Measurements from ENCODE around the gene RAPGEF4.

RAPGEF4 gene

GRCh38 chr2:172985139-172985892 is 249.7 kb downstream of the RAPGEF4 start:
- peaks cover 0 to 14% (median 7%) of the 10 kb centered on the region in 5 donors for H3K4me1 ChIP-seq (ENCODE audit: control insufficient read depth in 5 of 5, insufficient read depth in 5 of 5, low read length in 5 of 5)
- H3K27ac ChIP-seq (ENCODE audit: low read depth, low read length) = no peak overlapping the region
- H3K4me3 ChIP-seq (ENCODE audit: low read depth in 1 of 5, low read length in 5 of 5) = peak overlapping the region in 2 of 5 donors; percentile 17
- no peaks in the 10 kb centered on the region for H3K27me3 ChIP-seq (ENCODE audit: control insufficient read depth in 5 of 5, insufficient read depth in 4 of 5, low read length in 5 of 5)
- no peaks in the 10 kb centered on the region for H3K9me3 ChIP-seq (ENCODE audit: control insufficient read depth in 5 of 5, low read length in 5 of 5)
- H3K9ac ChIP-seq (ENCODE audit: low read length in 5 of 5) = peak overlapping the region in 1 of 5 donors; percentile 35
- H3K36me3 ChIP-seq (ENCODE audit: control insufficient read depth in 5 of 5, insufficient read depth in 5 of 5, low read length in 5 of 5) = peaks cover 0 to 7% (median 0%) of the 10 kb centered on the region in 5 donors

GRCh38 chr2:172986040-172986439 is 250.4 kb downstream of the RAPGEF4 start:
- Histone ChIP-seq H3K9me3 (ENCODE audit: control insufficient read depth in 5 of 5, low read length in 5 of 5) (no peaks in the 10 kb centered on the region), H3K4me1 (ENCODE audit: control insufficient read depth in 5 of 5, insufficient read depth in 5 of 5, low read length in 5 of 5) (peaks cover 0 to 14% (median 7%) of the 10 kb centered on the region in 5 donors), H3K27me3 (ENCODE audit: control insufficient read depth in 5 of 5, insufficient read depth in 4 of 5, low read length in 5 of 5) (no peaks in the 10 kb centered on the region), H3K36me3 (ENCODE audit: control insufficient read depth in 5 of 5, insufficient read depth in 5 of 5, low read length in 5 of 5) (peaks cover 0 to 8% (median 4%) of the 10 kb centered on the region in 5 donors), H3K27ac (ENCODE audit: low read depth, low read length) (no peak overlapping the region), H3K4me3 (ENCODE audit: low read depth in 1 of 5, low read length in 5 of 5) (no peak overlapping the region), H3K9ac (ENCODE audit: low read length in 5 of 5) (no peak overlapping the region)

GRCh38 chr2:172988728-172989127 is 253.1 kb downstream of the RAPGEF4 start:
- no peak overlapping the region for H3K9ac ChIP-seq (ENCODE audit: low read length in 5 of 5)
- H3K27ac ChIP-seq (ENCODE audit: low read depth, low read length) = no peak overlapping the region
- peaks cover 0 to 14% (median 7%) of the 10 kb centered on the region in 5 donors for H3K4me1 ChIP-seq (ENCODE audit: control insufficient read depth in 5 of 5, insufficient read depth in 5 of 5, low read length in 5 of 5)
- H3K4me3 ChIP-seq (ENCODE audit: low read depth in 1 of 5, low read length in 5 of 5) = no peak overlapping the region
- H3K27me3 ChIP-seq (ENCODE audit: control insufficient read depth in 5 of 5, insufficient read depth in 4 of 5, low read length in 5 of 5) = no peaks in the 10 kb centered on the region
- no peaks in the 10 kb centered on the region for H3K9me3 ChIP-seq (ENCODE audit: control insufficient read depth in 5 of 5, low read length in 5 of 5)
- peaks cover 0 to 10% (median 4%) of the 10 kb centered on the region in 5 donors for H3K36me3 ChIP-seq (ENCODE audit: control insufficient read depth in 5 of 5, insufficient read depth in 5 of 5, low read length in 5 of 5)

DNA sequence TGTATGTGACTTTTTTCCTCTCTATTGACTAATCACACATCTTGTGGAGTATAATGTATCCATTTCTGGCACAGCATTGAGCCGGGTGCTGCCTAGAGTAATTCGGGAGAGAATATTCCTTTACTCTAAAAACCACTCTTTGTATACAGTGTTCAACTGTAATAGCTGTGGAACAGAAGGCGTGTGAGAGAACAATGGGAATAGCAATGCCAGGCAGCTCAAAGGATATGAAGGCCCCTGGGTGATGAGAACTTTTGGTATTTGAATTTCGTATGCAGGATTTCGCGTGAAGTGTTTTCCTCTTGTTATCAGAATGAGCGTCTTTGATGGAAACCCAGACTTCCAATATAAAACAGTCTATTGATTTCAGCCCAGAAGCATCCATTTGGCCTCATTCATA is 255.4 kb downstream of the RAPGEF4 start:
- Histone ChIP-seq H3K27ac (ENCODE audit: low read depth, low read length) (no peak overlapping the region), H3K9me3 (ENCODE audit: control insufficient read depth in 5 of 5, low read length in 5 of 5) (no peaks in the 10 kb centered on the region), H3K4me1 (ENCODE audit: control insufficient read depth in 5 of 5, insufficient read depth in 5 of 5, low read length in 5 of 5) (peaks cover 4 to 13% (median 10%) of the 10 kb centered on the region in 5 donors), H3K9ac (ENCODE audit: low read length in 5 of 5) (no peak overlapping the region), H3K27me3 (ENCODE audit: control insufficient read depth in 5 of 5, insufficient read depth in 4 of 5, low read length in 5 of 5) (no peaks in the 10 kb centered on the region), H3K36me3 (ENCODE audit: control insufficient read depth in 5 of 5, insufficient read depth in 5 of 5, low read length in 5 of 5) (peaks cover 0 to 10% (median 4%) of the 10 kb centered on the region in 5 donors), H3K4me3 (ENCODE audit: low read depth in 1 of 5, low read length in 5 of 5) (no peak overlapping the region)

- Histone ChIP-seq H3K9me3 (ENCODE audit: control insufficient read depth in 5 of 5, low read length in 5 of 5) (no peaks in the 10 kb centered on the region), H3K36me3 (ENCODE audit: control insufficient read depth in 5 of 5, insufficient read depth in 5 of 5, low read length in 5 of 5) (peaks cover 0 to 10% (median 4%) of the 10 kb centered on the region in 5 donors), H3K27me3 (ENCODE audit: control insufficient read depth in 5 of 5, insufficient read depth in 4 of 5, low read length in 5 of 5) (no peaks in the 10 kb centered on the region), H3K9ac (ENCODE audit: low read length in 5 of 5) (no peak overlapping the region), H3K4me1 (ENCODE audit: control insufficient read depth in 5 of 5, insufficient read depth in 5 of 5, low read length in 5 of 5) (peaks cover 4 to 20% (median 12%) of the 10 kb centered on the region in 5 donors), H3K4me3 (ENCODE audit: low read depth in 1 of 5, low read length in 5 of 5) (no peak overlapping the region), H3K27ac (ENCODE audit: low read depth, low read length) (no peak overlapping the region)
Observed at GRCh38 chr2:172993139-172993538, 257.5 kb downstream of the RAPGEF4 start.

GRCh38 chr2:172993931-172994717 is 258.5 kb downstream of the RAPGEF4 start:
- Histone ChIP-seq H3K27me3 (ENCODE audit: control insufficient read depth in 5 of 5, insufficient read depth in 4 of 5, low read length in 5 of 5) (no peaks in the 10 kb centered on the region), H3K9me3 (ENCODE audit: control insufficient read depth in 5 of 5, low read length in 5 of 5) (no peaks in the 10 kb centered on the region), H3K36me3 (ENCODE audit: control insufficient read depth in 5 of 5, insufficient read depth in 5 of 5, low read length in 5 of 5) (peaks cover 0 to 7% (median 3%) of the 10 kb centered on the region in 5 donors), H3K4me3 (ENCODE audit: low read depth in 1 of 5, low read length in 5 of 5) (no peak overlapping the region), H3K27ac (ENCODE audit: low read depth, low read length) (no peak overlapping the region), H3K4me1 (ENCODE audit: control insufficient read depth in 5 of 5, insufficient read depth in 5 of 5, low read length in 5 of 5) (peaks cover 4 to 20% (median 12%) of the 10 kb centered on the region in 5 donors), H3K9ac (ENCODE audit: low read length in 5 of 5) (no peak overlapping the region)

DNA sequence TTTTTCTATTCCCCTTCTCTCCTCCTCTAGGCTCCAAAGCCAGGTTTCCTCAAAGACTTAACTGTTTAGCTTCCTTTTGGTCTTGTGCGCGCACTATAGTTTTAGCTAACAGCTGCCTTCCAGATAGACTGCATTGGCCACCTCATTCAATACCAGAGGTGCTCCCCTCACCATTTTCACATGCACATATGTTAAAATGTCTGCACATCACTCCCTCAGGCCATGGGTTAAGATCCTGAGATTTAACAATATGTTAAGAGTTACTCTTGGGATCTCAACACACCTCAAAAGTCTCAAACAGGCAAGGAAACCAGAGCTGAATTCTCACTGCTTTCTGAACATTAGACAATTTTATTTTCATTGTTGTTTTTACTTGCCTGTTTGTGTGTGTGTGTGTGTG is 259.2 kb downstream of the RAPGEF4 start:
- Histone ChIP-seq H3K4me1 (ENCODE audit: control insufficient read depth in 5 of 5, insufficient read depth in 5 of 5, low read length in 5 of 5) (peaks cover 4 to 20% (median 12%) of the 10 kb centered on the region in 5 donors), H3K4me3 (ENCODE audit: low read depth in 1 of 5, low read length in 5 of 5) (no peak overlapping the region), H3K36me3 (ENCODE audit: control insufficient read depth in 5 of 5, insufficient read depth in 5 of 5, low read length in 5 of 5) (peaks cover 0 to 7% (median 3%) of the 10 kb centered on the region in 5 donors), H3K27ac (ENCODE audit: low read depth, low read length) (no peak overlapping the region), H3K9ac (ENCODE audit: low read length in 5 of 5) (no peak overlapping the region), H3K9me3 (ENCODE audit: control insufficient read depth in 5 of 5, low read length in 5 of 5) (no peaks in the 10 kb centered on the region), H3K27me3 (ENCODE audit: control insufficient read depth in 5 of 5, insufficient read depth in 4 of 5, low read length in 5 of 5) (no peaks in the 10 kb centered on the region)

DNA sequence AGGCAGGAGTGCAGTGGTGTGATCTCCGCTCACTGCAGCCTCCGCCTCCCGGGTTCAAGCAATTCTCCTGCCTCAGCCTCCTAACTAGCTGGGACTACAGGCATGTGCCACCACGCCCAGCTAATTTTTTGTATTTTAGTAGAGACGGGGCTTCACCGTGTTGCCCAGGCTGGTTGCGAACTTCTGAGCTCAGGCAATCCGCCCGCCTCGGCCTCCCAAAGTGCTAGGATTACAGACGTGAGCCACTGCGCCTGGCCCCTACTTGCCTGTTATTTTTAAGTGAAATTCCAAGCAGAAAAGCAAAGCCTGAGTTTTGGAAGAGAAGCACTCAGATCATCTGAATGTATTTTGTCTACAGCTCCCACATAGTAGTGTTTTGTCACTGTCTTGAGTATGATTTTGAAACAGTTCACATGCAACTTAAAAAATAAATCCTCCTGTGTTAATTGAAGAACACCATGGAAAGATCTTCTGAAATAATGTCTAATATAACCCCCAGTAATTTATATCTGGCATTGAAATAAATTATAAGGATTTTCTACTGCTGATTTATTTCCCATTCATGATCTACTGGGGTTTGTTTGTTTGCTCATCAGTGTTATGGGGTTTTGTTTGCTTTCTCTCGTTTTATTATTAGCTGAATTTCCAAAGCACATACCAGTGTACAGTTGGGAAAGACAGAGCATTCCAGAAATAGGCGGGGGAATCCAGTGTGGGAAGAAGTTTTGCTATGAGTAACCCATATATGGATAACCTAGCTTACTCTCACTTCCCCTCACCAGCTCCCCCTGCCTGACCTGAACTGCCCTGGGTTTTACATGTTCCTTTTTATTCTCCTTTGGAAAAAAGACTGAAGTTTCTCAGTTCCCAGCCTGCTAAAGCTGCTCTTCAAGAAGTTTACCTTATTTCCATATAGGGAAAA is 259.9 kb downstream of the RAPGEF4 start:
- no peak overlapping the region for H3K4me3 ChIP-seq (ENCODE audit: low read depth in 1 of 5, low read length in 5 of 5)
- H3K9ac ChIP-seq (ENCODE audit: low read length in 5 of 5) = peak overlapping the region in 2 of 5 donors; percentile 44 to 46
- peaks cover 0 to 7% (median 3%) of the 10 kb centered on the region in 5 donors for H3K36me3 ChIP-seq (ENCODE audit: control insufficient read depth in 5 of 5, insufficient read depth in 5 of 5, low read length in 5 of 5)
- peaks cover 4 to 20% (median 12%) of the 10 kb centered on the region in 5 donors for H3K4me1 ChIP-seq (ENCODE audit: control insufficient read depth in 5 of 5, insufficient read depth in 5 of 5, low read length in 5 of 5)
- H3K9me3 ChIP-seq (ENCODE audit: control insufficient read depth in 5 of 5, low read length in 5 of 5) = no peaks in the 10 kb centered on the region
- H3K27me3 ChIP-seq (ENCODE audit: control insufficient read depth in 5 of 5, insufficient read depth in 4 of 5, low read length in 5 of 5) = no peaks in the 10 kb centered on the region
- H3K27ac ChIP-seq (ENCODE audit: low read depth, low read length) = peak overlapping the region; percentile 78

- H3K36me3 ChIP-seq (ENCODE audit: control insufficient read depth in 5 of 5, insufficient read depth in 5 of 5, low read length in 5 of 5) = peaks cover 0 to 4% (median 0%) of the 10 kb centered on the region in 5 donors
- H3K27me3 ChIP-seq (ENCODE audit: control insufficient read depth in 5 of 5, insufficient read depth in 4 of 5, low read length in 5 of 5) = no peaks in the 10 kb centered on the region
- H3K27ac ChIP-seq (ENCODE audit: low read depth, low read length) = no peak overlapping the region
- H3K9ac ChIP-seq (ENCODE audit: low read length in 5 of 5) = peak overlapping the region in 1 of 5 donors; percentile 46
- no peak overlapping the region for H3K4me3 ChIP-seq (ENCODE audit: low read depth in 1 of 5, low read length in 5 of 5)
- peaks cover 4 to 20% (median 12%) of the 10 kb centered on the region in 5 donors for H3K4me1 ChIP-seq (ENCODE audit: control insufficient read depth in 5 of 5, insufficient read depth in 5 of 5, low read length in 5 of 5)
- no peaks in the 10 kb centered on the region for H3K9me3 ChIP-seq (ENCODE audit: control insufficient read depth in 5 of 5, low read length in 5 of 5)
Observed at GRCh38 chr2:172996387-172996961, 260.8 kb downstream of the RAPGEF4 start.
